GM04504 (cell line): ENCODE results near the gene DLG2.

Experiments used
- DNase-seq: peaks from one replicate; pipeline ENCODE4 v3.0.0-alpha.2; 2012; ENCODE audit warnings: low read depth

The DLG2 gene

GRCh38 chr11:83720675-83721074 lies 1906.5 kb downstream of the DLG2 start:
- no peak for DNase-seq

DNA sequence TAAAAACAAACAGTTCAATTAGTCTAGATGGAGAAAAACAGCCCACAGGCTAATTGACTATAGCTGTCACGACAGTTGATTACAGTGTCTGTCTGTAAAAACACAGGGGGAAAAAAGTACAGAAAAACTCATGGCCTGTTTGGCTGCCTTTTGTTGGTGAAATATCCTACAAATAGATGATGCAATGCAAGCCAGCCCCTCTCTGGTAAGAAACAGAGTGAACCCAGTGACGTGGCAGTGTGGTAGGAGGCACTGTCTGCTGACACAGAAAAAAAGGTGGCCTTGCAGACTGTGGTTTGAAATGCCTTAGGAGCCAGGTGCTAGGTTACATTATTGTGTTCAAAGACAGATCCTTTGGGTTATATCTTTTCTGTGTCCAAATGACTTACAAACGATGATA lies 1909.6 kb downstream of the DLG2 start:
- no peak for DNase-seq

- no peak for DNase-seq
Measured at GRCh38 chr11:83715927-83716535, 1911.1 kb downstream of the DLG2 start.

DNA sequence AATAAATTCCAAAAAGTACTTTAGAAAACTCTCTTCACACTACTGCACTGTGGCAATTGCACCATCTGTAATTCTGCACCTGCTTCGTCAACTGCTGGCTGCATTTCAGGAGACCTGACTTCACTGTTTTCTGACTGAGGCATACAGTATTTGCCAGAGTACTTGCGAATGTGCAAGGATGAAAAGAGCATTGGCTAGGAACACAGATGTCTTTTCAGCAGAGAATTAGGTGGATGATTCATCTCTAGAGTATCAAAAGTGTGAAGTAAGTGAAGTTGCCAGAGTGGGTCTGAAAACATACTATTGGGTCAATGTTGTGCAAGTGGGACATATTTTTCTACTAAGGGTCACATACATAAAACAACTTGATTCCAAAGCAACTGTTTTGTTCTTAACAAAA lies 1913.4 kb downstream of the DLG2 start:
- peak; percentile 9 for DNase-seq

DNA sequence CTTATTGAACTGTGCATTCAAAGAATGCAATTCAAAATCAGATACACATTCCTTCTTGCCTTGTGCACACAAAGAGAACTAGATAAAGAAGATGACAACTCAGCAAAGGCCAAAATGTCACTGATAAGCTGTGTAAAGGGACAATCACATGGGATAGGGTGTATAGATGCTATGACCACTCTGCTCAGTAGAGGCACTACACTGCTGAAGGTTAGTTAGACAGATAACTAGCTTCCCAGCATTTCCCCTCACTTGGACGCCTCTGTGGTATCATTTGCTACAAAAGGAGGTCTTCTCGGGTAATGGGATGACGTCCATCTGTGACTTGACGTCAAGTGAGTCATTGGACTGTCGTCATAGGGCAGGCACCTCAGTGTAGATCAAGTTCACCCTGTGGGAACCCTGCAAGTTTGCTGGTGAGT lies 1916.0 kb downstream of the DLG2 start:
- DNase-seq, result no peak

- no peak for DNase-seq
Measured at GRCh38 chr11:83709434-83709833, 1917.7 kb downstream of the DLG2 start.

- no peak for DNase-seq
Measured at GRCh38 chr11:83706566-83706965, 1920.6 kb downstream of the DLG2 start.

DNA sequence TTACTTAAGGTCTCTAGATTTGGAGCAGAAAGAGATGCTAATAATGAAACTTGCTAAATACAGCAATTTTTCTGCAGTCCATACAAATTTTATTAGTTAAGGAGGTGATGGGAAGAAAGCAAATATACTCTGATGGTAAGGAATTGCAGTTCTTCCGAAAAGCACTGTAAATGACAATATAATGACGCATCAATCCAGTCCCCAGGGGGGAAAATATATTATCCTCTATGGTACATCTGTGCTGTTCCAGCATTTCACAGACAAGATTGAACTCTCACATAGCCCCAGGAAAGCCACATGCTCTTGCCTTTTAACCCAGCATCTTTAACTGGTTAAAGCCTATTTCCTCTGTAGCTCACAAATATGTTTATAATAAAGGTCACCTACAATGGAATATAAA lies 1924.3 kb downstream of the DLG2 start:
- no peak for DNase-seq

DNA sequence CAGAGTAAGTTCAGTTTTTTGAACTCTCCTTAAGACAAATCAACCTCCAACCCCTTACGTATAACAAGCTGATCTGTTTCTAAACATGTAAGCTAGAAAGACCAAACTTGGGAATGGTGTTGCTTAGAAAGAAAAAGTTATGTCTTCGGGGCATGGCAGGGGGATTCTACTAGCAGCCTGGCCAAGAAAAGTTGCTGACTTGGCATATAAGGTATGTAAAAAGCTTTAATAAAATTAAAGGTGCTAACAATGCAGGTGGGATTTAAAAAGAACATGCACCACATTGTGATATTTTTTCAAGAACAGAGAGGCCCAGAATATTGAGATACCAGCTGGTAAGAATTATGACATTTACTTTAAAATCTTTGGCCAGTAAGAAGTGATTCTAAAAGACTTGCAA lies 1929.6 kb downstream of the DLG2 start:
- DNase-seq, result no peak

DNA sequence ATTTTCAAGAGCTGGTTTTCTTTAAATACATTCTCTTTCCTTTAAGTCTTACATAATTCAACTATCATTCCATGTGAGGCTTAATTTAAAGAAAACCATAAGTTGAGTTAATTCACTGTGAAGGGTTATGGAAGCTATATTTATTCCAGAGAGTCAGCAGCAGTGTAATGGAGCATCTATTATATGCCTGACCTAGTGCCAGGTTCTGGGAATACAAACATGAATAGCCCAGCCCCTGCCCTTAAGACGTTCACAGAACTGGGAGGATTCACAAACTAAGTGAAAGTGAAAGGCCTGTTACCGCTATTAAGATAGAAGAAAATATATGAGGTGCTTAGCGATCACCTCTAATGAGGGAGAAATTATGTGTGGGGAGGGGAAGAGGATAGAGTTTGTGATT lies 1932.1 kb downstream of the DLG2 start:
- DNase-seq, result no peak

DNA sequence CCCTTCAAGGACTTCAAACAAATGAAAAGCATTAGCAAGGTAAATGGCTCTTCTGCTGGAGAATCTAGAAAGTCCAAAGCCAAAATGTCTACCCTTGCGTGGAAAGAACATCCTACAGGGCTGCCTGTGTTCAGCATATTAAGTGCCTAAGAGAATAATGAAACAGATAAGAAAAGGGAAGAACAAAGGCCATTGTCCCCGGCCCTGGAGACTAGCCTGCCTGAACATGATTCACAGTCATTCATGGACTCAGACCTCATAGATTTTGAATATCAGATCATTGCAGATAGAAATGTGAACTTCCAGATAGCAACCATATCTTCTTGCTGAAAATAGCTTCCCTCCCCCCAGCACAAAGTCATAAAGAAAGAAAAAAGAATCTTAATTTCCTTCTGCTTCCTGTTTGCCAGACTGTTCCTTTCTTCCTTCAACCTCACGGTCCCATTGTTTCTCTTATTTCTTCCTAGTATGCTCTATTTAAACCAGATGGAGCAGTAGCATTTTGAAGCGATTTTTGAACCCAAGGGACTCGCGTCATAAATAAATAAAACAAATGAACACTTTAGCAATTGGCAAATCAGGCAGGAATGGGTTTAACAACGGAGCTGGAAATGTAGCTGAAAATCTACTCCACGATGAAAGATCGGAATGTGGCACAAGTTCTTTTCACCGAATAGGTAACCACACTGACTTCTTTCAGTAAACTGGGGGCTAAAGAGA lies 1932.8 kb downstream of the DLG2 start:
- DNase-seq, result no peak

GRCh38 chr11:83693306-83693992 lies 1933.7 kb downstream of the DLG2 start:
- DNase-seq, result no peak

- no peak for DNase-seq
Measured at GRCh38 chr11:83692675-83693074, 1934.5 kb downstream of the DLG2 start.

GRCh38 chr11:83691451-83691950 lies 1935.6 kb downstream of the DLG2 start:
- DNase-seq, result no peak

DNA sequence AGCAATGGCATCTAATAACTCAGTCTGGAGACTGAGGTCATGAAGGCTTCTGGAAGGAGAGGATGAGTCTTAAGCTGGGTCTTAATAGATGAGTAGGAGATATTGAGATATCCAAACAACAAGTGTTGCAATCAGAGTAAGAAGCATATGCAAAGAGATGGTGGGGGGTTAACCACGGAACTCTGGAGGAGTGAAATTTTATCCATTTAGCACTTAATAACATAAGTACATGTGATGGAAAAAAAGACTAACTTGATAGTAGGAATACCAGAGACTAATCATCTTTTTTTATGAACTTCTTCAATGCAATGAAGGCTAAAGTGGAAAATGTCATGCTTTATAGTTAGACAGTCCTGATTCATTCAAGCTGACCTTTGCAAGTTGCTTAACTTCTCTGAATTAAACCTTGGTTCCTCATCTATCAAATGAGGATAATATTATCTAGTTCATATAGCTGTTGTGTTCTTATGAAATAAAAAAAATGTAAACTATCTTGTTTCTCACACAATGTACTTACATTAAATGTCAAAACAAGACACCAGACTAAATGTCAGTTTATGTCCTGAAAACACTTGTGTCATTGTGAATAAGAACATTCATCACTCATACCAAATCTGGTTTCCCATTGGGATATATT lies 1937.9 kb downstream of the DLG2 start:
- no peak for DNase-seq

GRCh38 chr11:83687787-83688186 lies 1939.4 kb downstream of the DLG2 start:
- no peak for DNase-seq

GRCh38 chr11:83685730-83686129 lies 1941.4 kb downstream of the DLG2 start:
- no peak for DNase-seq

GRCh38 chr11:83684071-83684470 lies 1943.1 kb downstream of the DLG2 start:
- DNase-seq, result no peak

DNA sequence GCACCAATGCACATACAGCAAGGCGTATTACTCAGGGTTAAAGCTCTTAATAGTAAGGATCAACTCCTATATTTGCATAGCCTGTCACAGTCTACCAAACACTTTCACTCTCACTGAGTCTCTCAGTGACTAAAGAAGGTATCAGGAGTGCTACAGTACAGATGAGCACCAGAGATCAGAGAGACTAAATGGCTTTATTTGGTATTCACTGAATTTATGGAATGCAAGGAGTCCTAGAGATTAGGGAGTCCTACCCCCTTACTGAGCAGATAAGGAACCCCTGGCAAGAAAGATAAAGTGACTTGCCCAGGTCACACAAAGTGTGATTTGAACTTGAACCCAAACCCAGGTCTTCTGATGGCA lies 1944.6 kb downstream of the DLG2 start:
- no peak for DNase-seq

DNA sequence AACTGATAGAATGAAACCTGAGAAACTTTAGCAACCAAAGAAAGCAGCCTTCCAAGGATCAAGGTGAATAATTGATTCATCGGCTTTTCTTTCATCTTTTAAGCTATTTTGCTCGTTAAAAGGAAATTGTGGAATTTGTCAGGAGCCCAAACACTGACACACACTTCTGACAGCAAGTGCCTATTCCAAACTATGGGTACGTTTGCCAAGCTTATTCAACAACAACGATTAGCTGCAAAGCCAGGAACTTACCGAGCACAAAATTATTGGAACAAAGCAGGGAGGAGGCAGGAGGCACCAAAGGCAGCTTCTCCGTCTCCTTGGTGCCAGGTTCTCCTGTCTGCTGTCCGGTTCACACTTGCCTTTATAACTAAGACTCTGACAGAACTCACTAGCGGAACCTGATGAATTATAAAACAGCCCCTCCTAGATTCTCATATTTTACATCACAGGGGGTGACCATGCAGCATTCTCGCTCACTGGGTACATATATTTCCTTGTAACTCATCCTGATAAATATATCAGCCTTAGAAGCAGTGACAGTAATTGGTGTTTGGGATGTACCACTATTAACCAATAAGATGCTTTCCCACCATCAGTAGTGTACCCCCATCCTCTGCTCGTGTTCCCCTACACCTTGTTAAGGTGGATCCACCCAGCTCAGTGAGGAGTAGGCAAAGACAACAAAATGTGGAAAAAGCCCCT lies 1945.1 kb downstream of the DLG2 start:
- no peak for DNase-seq

GRCh38 chr11:83681031-83681781 lies 1945.9 kb downstream of the DLG2 start:
- DNase-seq, result no peak
